HG02798 (cell line): ENCODE data around the gene LYPLA2.

Source experiments
- ATAC-seq: cut with Tn5 transposase; IDR thresholded peaks from one replicate; pipeline ENCODE4 v1.9.1; 2021; ENCODE audit warnings: mild to moderate bottlenecking; ENCODE audit not compliant: unreplicated experiment, poor library complexity

The LYPLA2 gene

GRCh38 chr1:23790696-23791515 is at the start of gene LYPLA2:
Gene LYPLA2 (plus strand): TSS chr1:23791145. CDS start chr1:23792683, 1,538 bp downstream.
- peak; percentile 88 for ATAC-seq

- ATAC-seq: no peak
These were observed 49.3 kb upstream of the LYPLA2 start for GRCh38 chr1:23741609-23742008.

- ATAC-seq: no peak
These were observed 48.2 kb upstream of the LYPLA2 start for GRCh38 chr1:23742670-23743286.

- ATAC-seq: peak; percentile 87
These were observed 47.4 kb upstream of the LYPLA2 start, which contains the start of gene ELOA for GRCh38 chr1:23743287-23744152. Gene ELOA (plus strand): TSS chr1:23743471. CDS start chr1:23743504, 33 bp downstream.

- no peak for ATAC-seq
These were observed 45.4 kb upstream of the LYPLA2 start for GRCh38 chr1:23745515-23745914.

GRCh38 chr1:23748016-23748415 is 42.9 kb upstream of the LYPLA2 start:
- ATAC-seq: no peak

- no peak for ATAC-seq
These were observed 39.7 kb upstream of the LYPLA2 start for GRCh38 chr1:23751050-23751814.

GRCh38 chr1:23751815-23752200 is 39.1 kb upstream of the LYPLA2 start:
- no peak for ATAC-seq

- no peak for ATAC-seq
These were observed 38.0 kb upstream of the LYPLA2 start for GRCh38 chr1:23752909-23753308.

- ATAC-seq: no peak
These were observed 34.3 kb upstream of the LYPLA2 start for GRCh38 chr1:23756676-23757075.

GRCh38 chr1:23757812-23758211 is 33.1 kb upstream of the LYPLA2 start:
- no peak for ATAC-seq

GRCh38 chr1:23759277-23759676 is 31.7 kb upstream of the LYPLA2 start:
- ATAC-seq: no peak

- no peak for ATAC-seq
These were observed 27.8 kb upstream of the LYPLA2 start for GRCh38 chr1:23763041-23763577.

- no peak for ATAC-seq
These were observed 22.2 kb upstream of the LYPLA2 start for GRCh38 chr1:23768733-23769132.

GRCh38 chr1:23772049-23772853 is 18.7 kb upstream of the LYPLA2 start:
- ATAC-seq: peak; percentile 56

GRCh38 chr1:23772854-23773242 is 18.1 kb upstream of the LYPLA2 start:
- ATAC-seq: no peak

- ATAC-seq: no peak
These were observed 16.6 kb upstream of the LYPLA2 start for GRCh38 chr1:23774174-23774880.

GRCh38 chr1:23776217-23776616 is 14.7 kb upstream of the LYPLA2 start:
- no peak for ATAC-seq
